AG04450 (cell line): ENCODE results near the gene RAPGEF2. TPM values are rescaled to one million over a fixed set of nuclear protein-coding genes. Genes with fewer than 3 reads are reported as not detected.

Source experiments
- CTCF ChIA-PET: fragments of 300-600, 350-600 bp; formaldehyde crosslinking; extraction: SDS; loops from one replicate; lab custom pipeline; 2022; ENCODE audit warnings: antibody characterized with exemption, inconsistent platforms; lab: Charles Lee
- POLR2A ChIA-PET: fragments of 350-600 bp; formaldehyde crosslinking; extraction: SDS; loops from one replicate; lab custom pipeline; 2021; ENCODE audit warnings: antibody characterized with exemption, inconsistent platforms; lab: Yijun Ruan, JAX
- DNase-seq: peaks from one replicate; pipeline ENCODE4 v3.0.0-alpha.2; 2011; ENCODE audit warnings: low read depth, low spot score
- H3K27ac ChIP-seq: one replicate; pipeline ENCODE4 v1.5.1; 2012; ENCODE audit warnings: low read depth, low read length, control low read depth
- H3K27me3 ChIP-seq: one replicate; pipeline ENCODE4 v1.6.0; 2012; ENCODE audit warnings: low read length; ENCODE audit not compliant: control insufficient read depth, insufficient read depth
- H3K4me3 ChIP-seq: 2 replicates; pipeline ENCODE4 v1.5.1; 2011; ENCODE audit warnings: mild to moderate bottlenecking, low read depth, low read length, control low read depth
- H3K9me3 ChIP-seq: 2 replicates; pipeline ENCODE4 v1.5.1; 2012; ENCODE audit warnings: low read length; ENCODE audit not compliant: control insufficient read depth, insufficient read depth
- CTCF ChIP-seq: IDR thresholded peaks from 2 replicates; pipeline ENCODE4 v1.5.1; 2011; ENCODE audit warnings: low read depth, low read length, control low read depth, inconsistent platforms
- polyA plus RNA-seq: library from polyadenylated mRNA; depleted of rRNA; stranded (reverse); fragments of >200 nt; gene quantifications from 2 replicates; pipeline ENCODE4 v1.2.3, GENCODE V29; 2011

The RAPGEF2 gene
- polyA plus RNA-seq, 1 experiment = 51.5 TPM

DNA sequence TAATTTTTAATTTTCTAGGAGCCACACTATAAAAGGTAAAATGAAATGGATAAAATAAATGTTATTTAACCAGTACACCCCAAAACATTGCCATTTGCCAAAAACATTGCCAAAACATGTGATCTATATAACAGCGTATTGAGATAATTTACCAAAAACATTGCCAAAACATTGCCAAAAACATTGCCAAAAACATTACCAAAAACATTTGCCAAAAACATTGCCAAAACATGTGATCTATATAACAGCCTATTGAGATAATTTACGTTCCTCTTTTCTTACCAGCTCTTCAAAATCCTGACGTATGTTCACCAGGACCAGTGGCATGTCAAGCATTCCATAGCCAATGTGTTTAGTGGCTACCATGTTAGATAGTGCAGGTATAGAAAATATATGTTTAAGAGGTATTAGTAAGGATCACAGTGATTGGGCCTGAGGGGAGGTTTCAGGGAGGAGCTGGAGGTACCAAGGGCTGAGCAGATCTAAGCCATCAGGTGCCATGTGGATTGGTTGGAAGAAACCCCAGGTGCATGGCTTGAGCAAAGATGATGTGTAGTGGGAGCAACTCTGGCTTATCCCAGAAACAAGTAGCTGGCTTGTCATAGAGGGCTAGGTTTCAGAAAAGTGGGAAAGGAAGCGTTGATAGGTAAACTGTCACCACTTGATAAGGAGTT, 42.6 kb downstream of the RAPGEF2 start:
- no peak overlapping the region for H3K4me3 ChIP-seq
- POLR2A ChIA-PET = no interaction called here
- H3K27me3 ChIP-seq = no peaks in the 10 kb centered on the region
- CTCF ChIA-PET = interaction anchor here (0.6 to 1.0 kb wide), 2 partner anchors 57 to 109 kb away, joined by 3 read pairs; no protein-coding TSS in a partner anchor
- H3K27ac ChIP-seq = no peak overlapping the region
- H3K9me3 ChIP-seq = no peaks in the 10 kb centered on the region
- TF ChIP-seq CTCF = no peak
- DNase-seq = no peak

DNA sequence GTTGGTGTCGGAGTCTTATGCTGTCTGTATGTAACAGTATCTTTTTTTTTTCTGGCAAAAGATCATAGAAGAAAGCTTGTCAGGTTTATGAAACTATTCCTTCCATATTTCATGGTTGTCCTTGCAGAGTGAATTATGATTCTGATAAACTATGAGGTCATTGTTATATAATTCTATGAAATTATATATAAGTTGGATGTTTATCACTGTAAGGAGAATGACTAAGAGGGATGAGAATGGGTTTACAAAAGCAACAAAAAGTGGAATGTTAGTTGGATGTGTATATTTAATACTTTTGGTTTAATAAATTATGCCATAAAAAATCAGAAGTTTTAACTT, 43.1 kb downstream of the RAPGEF2 start:
- ChIA-PET CTCF (interaction anchor here (0.6 to 1.5 kb wide), 3 partner anchors 31 to 109 kb away, joined by 3 to 4 read pairs (median 3); no protein-coding TSS in a partner anchor), POLR2A (no interaction called here)
- Histone ChIP-seq H3K4me3 (no peak overlapping the region), H3K9me3 (no peaks in the 10 kb centered on the region), H3K27ac (no peak overlapping the region), H3K27me3 (no peaks in the 10 kb centered on the region)
- TF ChIP-seq CTCF = no peak
- DNase-seq = no peak

DNA sequence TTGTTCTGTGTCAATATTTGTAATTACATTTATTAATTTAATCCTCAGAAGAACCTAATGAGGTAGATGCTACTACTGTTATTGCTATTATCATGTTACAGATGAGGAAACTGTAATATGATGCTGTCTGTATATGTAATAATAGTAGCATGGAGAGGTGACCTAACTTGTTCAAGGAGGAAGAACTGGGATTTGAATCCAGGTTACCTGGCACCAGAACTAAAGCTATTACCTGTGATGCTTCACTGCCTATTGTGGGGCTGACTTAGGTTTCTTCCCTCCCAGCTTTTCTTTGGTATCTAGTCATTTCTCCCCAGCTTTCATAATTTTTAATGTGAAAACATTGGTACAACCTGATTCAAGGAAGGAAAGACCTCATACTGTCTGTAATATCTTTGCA, 43.6 kb downstream of the RAPGEF2 start:
- H3K27me3 ChIP-seq = no peaks in the 10 kb centered on the region
- CTCF ChIA-PET = interaction anchor here (1.0 to 1.5 kb wide), 2 partner anchors 30 to 56 kb away, joined by 3 to 4 read pairs; no protein-coding TSS in a partner anchor
- no peak overlapping the region for H3K27ac ChIP-seq
- no peak overlapping the region for H3K4me3 ChIP-seq
- no peak for DNase-seq
- no peaks in the 10 kb centered on the region for H3K9me3 ChIP-seq
- POLR2A ChIA-PET = no interaction called here
- no peak for TF ChIP-seq CTCF

GRCh38 chr4:159148441-159148840, 45.6 kb downstream of the RAPGEF2 start:
- DNase-seq = no peak
- Histone ChIP-seq H3K4me3 (no peak overlapping the region), H3K27me3 (no peaks in the 10 kb centered on the region), H3K9me3 (no peaks in the 10 kb centered on the region), H3K27ac (no peak overlapping the region)
- POLR2A ChIA-PET = no interaction called here
- TF ChIP-seq CTCF = no peak
- CTCF ChIA-PET = no interaction called here

DNA sequence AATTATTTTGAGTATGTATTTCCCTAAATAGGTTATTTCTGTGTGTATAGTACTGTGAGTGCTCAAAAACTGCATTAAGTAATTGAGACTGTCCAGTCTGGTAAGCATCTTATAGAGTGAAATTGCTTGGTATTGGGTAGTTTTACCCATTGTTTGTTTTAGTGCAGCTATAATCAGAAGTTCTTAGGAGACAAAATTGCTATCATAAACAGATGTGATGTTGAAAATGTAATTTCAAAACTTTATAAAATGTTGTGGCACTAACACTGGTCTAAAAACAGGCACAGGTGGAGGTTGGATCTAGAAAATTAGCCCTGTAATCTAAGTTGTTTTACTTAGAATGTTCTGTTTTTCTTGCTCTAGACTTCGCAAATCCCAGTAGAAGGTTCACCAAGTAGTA, 46.8 kb downstream of the RAPGEF2 start:
- no peak overlapping the region for H3K27ac ChIP-seq
- no peaks in the 10 kb centered on the region for H3K27me3 ChIP-seq
- no peaks in the 10 kb centered on the region for H3K9me3 ChIP-seq
- CTCF ChIA-PET = interaction anchor here (1.0 kb wide), 1 partner anchor 36 kb away, joined by 3 read pairs; no protein-coding TSS in a partner anchor
- POLR2A ChIA-PET = no interaction called here
- no peak overlapping the region for H3K4me3 ChIP-seq
- TF ChIP-seq CTCF = no peak
- no peak for DNase-seq
